Measurements from ENCODE around the gene SLC9C2.
"Not testable (repeated sequence)": the region's sequence is repeated elsewhere in the genome, so short reads cannot be mapped to it uniquely, and the experiment has no call there.

Gene SLC9C2

GRCh38 chr1:173478094-173478674 is 124.7 kb downstream of the SLC9C2 start:
- DNase-seq = no peak

DNA sequence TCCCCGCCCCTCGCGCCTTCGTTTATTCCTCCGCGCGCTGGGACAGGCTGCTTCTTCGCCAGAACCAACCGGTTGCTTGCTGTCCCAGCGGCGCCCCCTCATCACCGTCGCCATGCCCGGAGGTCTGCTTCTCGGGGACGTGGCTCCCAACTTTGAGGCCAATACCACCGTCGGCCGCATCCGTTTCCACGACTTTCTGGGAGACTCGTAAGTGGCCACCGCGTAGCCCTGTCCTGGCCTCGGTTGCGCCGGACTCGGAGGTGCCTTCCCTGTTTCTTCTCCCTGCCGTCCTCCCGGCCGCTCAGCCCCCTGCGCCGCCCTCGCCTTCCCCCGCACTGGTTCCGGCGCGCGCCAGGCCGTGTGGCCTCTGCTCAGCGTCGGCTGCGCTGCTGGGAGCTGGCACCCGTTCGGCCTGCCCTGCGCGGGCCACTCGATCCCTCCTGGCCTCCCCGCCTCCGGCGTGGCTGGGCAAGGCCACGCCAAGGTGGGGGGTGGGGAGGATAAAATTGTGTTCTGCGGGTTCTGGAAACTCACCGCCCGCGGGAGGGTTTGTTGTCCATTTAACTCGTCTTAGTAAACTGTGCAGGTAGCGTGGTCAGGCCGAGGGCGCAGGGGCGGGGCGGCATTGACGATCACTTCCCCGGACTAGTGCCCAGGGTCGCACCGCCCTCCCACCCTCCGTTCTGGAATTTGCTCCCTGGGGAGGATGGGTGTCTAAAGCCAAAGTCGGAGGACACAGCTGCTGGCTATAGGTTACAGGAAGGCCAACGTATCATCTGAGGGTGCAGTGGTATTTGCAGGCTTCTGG is 125.4 kb downstream of the SLC9C2 start, which contains the start of gene PRDX6:
Gene PRDX6 (plus strand): TSS at position 50 of the 808 bp plus-strand sequence. CDS start 63 bp downstream, at position 113.
- DNase-seq = peak; percentile 79

DNA sequence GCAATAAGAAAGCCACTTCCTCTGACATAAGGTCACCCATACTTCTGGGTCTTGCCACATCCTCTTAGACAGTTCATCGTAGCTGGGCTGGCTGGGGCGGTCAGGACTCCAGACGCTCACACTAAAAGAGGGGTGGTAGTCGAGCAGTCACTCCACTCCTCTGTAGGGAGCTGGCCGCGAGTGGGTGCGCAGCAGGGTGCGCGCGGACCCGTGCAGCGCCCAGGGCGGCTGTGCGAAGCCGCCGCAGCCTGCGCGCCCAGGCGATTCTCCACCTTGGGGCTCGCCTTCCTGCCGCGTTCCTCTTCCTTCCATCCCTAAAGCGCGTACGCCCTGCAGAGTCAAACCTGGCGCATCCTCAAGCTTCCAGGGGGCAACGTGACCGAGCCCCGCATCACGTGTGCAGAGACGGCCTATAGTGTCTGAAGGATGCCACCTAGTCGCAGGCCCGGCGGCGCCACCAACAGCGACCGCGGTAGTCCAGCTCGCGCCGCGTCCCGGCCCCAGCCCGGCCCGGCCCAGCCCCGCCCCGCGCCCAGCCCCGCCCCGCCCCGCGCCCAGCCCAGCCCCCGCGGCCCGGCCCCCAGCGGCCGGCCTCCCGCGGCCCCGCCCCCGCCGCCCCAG is 126.1 kb downstream of the SLC9C2 start:
- DNase-seq = peak; percentile 78

DNA sequence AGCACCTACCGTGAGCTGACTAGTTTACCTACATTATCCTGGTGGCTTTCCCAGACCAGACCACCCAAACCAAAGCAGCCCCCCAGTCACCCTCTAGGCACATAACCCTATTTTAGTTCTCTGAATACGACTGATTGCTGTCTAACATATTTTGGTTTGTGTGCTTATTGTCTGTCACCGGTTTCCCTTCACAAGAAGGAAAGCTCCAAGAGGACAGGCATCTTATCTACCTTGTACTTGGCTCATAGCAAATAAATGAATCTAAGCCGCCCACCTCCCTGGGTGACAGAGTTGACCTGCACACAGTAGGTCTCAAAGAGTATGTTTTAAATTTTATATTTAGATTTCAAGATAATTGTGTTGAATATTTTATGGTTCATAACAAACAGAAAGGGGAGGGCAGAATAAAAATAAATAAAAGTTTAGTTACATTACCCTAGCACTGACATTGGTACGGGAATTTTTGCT is 126.6 kb downstream of the SLC9C2 start:
- DNase-seq = no peak

GRCh38 chr1:173475564-173476196 is 127.2 kb downstream of the SLC9C2 start:
- no peak for DNase-seq

- DNase-seq = not testable (repeated sequence)
Observed at GRCh38 chr1:173474780-173475421, 128.0 kb downstream of the SLC9C2 start.

- DNase-seq = no peak
Observed at GRCh38 chr1:173474097-173474779, 128.6 kb downstream of the SLC9C2 start.

GRCh38 chr1:173473599-173474011 is 129.3 kb downstream of the SLC9C2 start:
- no peak for DNase-seq

GRCh38 chr1:173470608-173471007 is 132.3 kb downstream of the SLC9C2 start:
- no peak for DNase-seq

GRCh38 chr1:173469656-173470055 is 133.2 kb downstream of the SLC9C2 start:
- no peak for DNase-seq

- DNase-seq = no peak
Observed at GRCh38 chr1:173467426-173467825, 135.4 kb downstream of the SLC9C2 start.

DNA sequence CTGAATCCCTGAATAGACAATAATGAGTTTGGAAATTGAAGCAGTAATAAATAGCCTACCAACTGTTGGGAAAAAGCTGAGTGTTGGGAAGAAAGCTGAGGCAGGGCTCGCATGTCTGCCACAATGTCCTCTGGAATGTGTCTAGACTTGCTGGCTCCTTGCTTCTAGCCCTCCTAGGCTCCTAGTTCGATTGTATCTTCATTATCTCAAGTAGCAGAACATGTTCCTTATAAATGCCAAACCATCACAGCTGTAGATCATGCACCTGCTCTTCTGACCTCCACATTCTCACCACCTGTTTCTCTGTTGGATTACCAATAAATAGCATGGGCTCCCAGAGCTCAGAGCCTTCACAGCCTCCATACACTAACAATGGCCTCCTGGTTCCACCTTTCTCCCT is 138.7 kb downstream of the SLC9C2 start:
- DNase-seq = not testable (repeated sequence)

GRCh38 chr1:173462666-173463065 is 140.2 kb downstream of the SLC9C2 start:
- DNase-seq = not testable (repeated sequence)

- no peak for DNase-seq
Observed at GRCh38 chr1:173459885-173460284, 143.0 kb downstream of the SLC9C2 start.

DNA sequence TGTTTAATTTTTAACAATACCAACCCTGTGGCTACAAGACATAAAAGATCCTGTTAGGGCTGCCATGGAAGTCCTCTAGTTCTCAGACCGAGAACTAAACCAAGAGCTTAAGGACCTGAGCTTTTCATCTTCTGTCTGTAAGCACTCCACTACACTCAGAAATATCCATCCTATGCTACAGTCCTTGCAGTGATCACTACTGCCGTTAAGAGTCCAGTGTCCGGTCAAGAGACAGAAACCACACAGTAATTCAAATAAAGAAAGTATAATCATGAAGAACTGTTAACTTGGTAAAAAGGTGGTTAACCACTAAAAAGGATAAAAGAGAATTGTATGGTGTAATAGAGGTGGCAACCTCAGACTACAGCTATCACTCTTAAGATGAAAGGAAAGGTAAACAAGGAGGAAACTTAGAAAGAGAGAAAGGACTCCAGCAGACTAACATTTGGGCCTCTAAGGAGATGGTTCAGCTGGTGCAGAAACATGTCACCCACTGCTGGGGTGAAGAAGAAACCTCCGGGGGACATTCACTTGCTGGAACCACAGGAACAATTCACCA is 147.8 kb downstream of the SLC9C2 start:
- DNase-seq = no peak

GRCh38 chr1:173453982-173454381 is 148.9 kb downstream of the SLC9C2 start:
- DNase-seq = no peak

DNA sequence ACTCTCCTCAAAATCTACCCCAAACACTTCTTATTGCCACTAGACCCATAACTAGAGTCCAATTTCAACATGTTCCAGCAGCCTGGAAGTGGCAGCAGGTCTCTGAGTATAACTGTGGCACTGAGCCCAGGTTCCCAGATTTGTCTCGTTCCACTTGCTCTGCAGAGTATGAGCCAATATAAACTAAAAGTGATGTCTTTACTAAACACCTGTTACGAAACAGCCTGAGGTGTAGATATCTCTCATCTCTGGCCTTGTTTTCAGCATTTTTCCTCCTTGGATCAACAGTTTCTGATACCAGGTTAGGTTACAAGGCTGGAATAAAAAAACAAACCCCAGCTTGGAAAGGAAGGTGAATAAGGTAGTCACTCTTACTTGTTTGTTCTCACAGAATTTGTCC is 150.9 kb downstream of the SLC9C2 start:
- DNase-seq = no peak
